ENCODE results near the gene IZUMO4. TPM values are rescaled to one million over a fixed set of nuclear protein-coding genes. Genes with fewer than 3 reads are reported as not detected.

IZUMO4 gene
- total and polyA plus RNA-seq, 4 donors, result 1.2 to 1.4 (median 1.2) TPM

- DNase-seq (ENCODE audit: low spot score), result no peak
- TF ChIP-seq EGR1 (IDR thresholded peaks at IDR 0.05; ENCODE audit: low read depth in 2 of 2) (no peak), RXRA (IDR thresholded peaks at IDR 0.05) (no peak), REST (IDR thresholded peaks at IDR 0.05) (peak; percentile 92), MAX (IDR thresholded peaks at IDR 0.05) (no peak)
- 66% methylated on average over 16 of the region's 16 CpGs for WGBS
Measured at GRCh38 chr19:2145831-2146241, 49.1 kb downstream of the IZUMO4 start.

GRCh38 chr19:2148482-2149135 lies 51.9 kb downstream of the IZUMO4 start:
- H3K9ac ChIP-seq (ENCODE audit: low read depth in 1 of 2, low read length in 2 of 2), result no peak overlapping the region
- H3K27ac ChIP-seq (ENCODE audit: low read depth in 1 of 2, low read length in 2 of 2), result no peak overlapping the region
- H3K4me3 ChIP-seq (ENCODE audit: low read depth in 1 of 3, low read length in 3 of 3), result no peak overlapping the region
- H3K4me1 ChIP-seq (ENCODE audit: control insufficient read depth in 4 of 4, insufficient read depth in 4 of 4, low read length in 3 of 4), result peaks cover 9 to 50% (median 28%) of the 10 kb centered on the region in 4 donors
- H3K36me3 ChIP-seq (ENCODE audit: control insufficient read depth in 4 of 4, insufficient read depth in 3 of 4, low read depth in 1 of 4, low read length in 3 of 4), result peaks cover 0 to 3% (median 0%) of the 10 kb centered on the region in 4 donors
- no peak for DNase-seq (ENCODE audit: low spot score)
- TF ChIP-seq NR2F2 (IDR thresholded peaks at IDR 0.05) (no peak), RXRA (IDR thresholded peaks at IDR 0.05) (no peak), REST (IDR thresholded peaks at IDR 0.05) (no peak), HNF4A (conservative IDR thresholded peaks at IDR 0.05) (no peak), SP1 (IDR thresholded peaks at IDR 0.05) (no peak), FOXA1 (IDR thresholded peaks at IDR 0.05) (no peak), HNF4G (IDR thresholded peaks at IDR 0.05) (no peak), YY1 (IDR thresholded peaks at IDR 0.05) (no peak), TAF1 (conservative IDR thresholded peaks at IDR 0.05) (no peak), CTCF (IDR thresholded peaks at IDR 0.05; ENCODE audit: low read depth, low read length, missing input control) (no peak), EGR1 (IDR thresholded peaks at IDR 0.05; ENCODE audit: low read depth in 2 of 2) (no peak), ZBTB33 (IDR thresholded peaks at IDR 0.05) (no peak), ATF3 (IDR thresholded peaks at IDR 0.05) (no peak)
- WGBS, result 88% methylated on average over 16 of the region's 16 CpGs
- no peaks in the 10 kb centered on the region for H3K27me3 ChIP-seq (ENCODE audit: control insufficient read depth in 4 of 4, insufficient read depth in 4 of 4, low read length in 3 of 4)
- no peaks in the 10 kb centered on the region for H3K9me3 ChIP-seq (ENCODE audit: control insufficient read depth in 4 of 4, low read length in 3 of 4)

More at GRCh38 chr19:2145831-2146241, 49.1 kb downstream of the IZUMO4 start:
- H3K27me3 ChIP-seq (ENCODE audit: control insufficient read depth in 4 of 4, insufficient read depth in 4 of 4, low read length in 3 of 4), result no peaks in the 10 kb centered on the region
- H3K27ac ChIP-seq (ENCODE audit: low read depth in 1 of 2, low read length in 2 of 2), result no peak overlapping the region
- peaks cover 9 to 46% (median 25%) of the 10 kb centered on the region in 4 donors for H3K4me1 ChIP-seq (ENCODE audit: control insufficient read depth in 4 of 4, insufficient read depth in 4 of 4, low read length in 3 of 4)
- no peak overlapping the region for H3K4me3 ChIP-seq (ENCODE audit: low read depth in 1 of 3, low read length in 3 of 3)
- no peak overlapping the region for H3K9ac ChIP-seq (ENCODE audit: low read depth in 1 of 2, low read length in 2 of 2)
- no peaks in the 10 kb centered on the region for H3K9me3 ChIP-seq (ENCODE audit: control insufficient read depth in 4 of 4, low read length in 3 of 4)
- peaks cover 0 to 3% (median 0%) of the 10 kb centered on the region in 4 donors for H3K36me3 ChIP-seq (ENCODE audit: control insufficient read depth in 4 of 4, insufficient read depth in 3 of 4, low read depth in 1 of 4, low read length in 3 of 4)

All from liver (tissue), 9 donors.